Heart left ventricle (tissue), 13 donors: ENCODE data around the gene ANKRD33.

Experiments
- POLR2A ChIP-seq, 2 donors: fragments of 450-650 bp; IDR thresholded peaks; one replicate each; pipeline ENCODE4 v1.6.1; 2017; ENCODE audit warnings: antibody characterized with exemption in 2 of 2, mild to moderate bottlenecking in 2 of 2, moderate library complexity in 2 of 2
- TF ChIP-seq, protein P1 (sequence below), 12 donors: fragments of 200-600 bp; sonication (generic) in 4 of 12; IDR thresholded peaks; one replicate each; pipeline versions ENCODE4 v1.5.0 to v1.8.0; 2018 to 2022; ENCODE audit warnings: antibody characterized with exemption in 12 of 12, mild to moderate bottlenecking in 5 of 12
- donor health status: ischemic (EF 13 %, LVEDD 7.1; RV severe dilation, severe dysfunction).
- donor health status: DM: no; HTN: yes; CAD: no.
- donor health status: DM: no; HTN: no; CAD: no.
- donor health status: ischemic (EF 25% LVEDD 6.9; RV normal size, moderate dysfunction).
- donor health status: ischemic (EF 25% LVEDD 5.7; RV mildly dilated, moderate dysfunction).
- donor health status: ischemic (EF 35%, LVEDD 5.7; RV mildly dilated, moderate dysfunction).
- donor health status: nonischemic (EF 11% LVEDD 7.7; RV severe dilation, severe dysfunction).
- donor health status: DM: yes; HTN: yes; CAD: no.
- donor health status: PGD.
- donor health status: ischemic (EF 29% LVEDD 5.4; RV normal size, mild dysfunction).
- donor health status: nonischemic (EF 23%, LVEDD 6.1; RV moderate dilation, normal function).

- TF ChIP-seq POLR2A (IDR thresholded peaks at IDR 0.05) = no peak
- TF ChIP-seq, protein P1, sequence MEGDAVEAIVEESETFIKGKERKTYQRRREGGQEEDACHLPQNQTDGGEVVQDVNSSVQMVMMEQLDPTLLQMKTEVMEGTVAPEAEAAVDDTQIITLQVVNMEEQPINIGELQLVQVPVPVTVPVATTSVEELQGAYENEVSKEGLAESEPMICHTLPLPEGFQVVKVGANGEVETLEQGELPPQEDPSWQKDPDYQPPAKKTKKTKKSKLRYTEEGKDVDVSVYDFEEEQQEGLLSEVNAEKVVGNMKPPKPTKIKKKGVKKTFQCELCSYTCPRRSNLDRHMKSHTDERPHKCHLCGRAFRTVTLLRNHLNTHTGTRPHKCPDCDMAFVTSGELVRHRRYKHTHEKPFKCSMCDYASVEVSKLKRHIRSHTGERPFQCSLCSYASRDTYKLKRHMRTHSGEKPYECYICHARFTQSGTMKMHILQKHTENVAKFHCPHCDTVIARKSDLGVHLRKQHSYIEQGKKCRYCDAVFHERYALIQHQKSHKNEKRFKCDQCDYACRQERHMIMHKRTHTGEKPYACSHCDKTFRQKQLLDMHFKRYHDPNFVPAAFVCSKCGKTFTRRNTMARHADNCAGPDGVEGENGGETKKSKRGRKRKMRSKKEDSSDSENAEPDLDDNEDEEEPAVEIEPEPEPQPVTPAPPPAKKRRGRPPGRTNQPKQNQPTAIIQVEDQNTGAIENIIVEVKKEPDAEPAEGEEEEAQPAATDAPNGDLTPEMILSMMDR (IDR thresholded peaks at IDR 0.05) = no peak
Observed at GRCh38 chr12:51901881-51902280, 14.0 kb downstream of the ANKRD33 start.
